ENCODE measurements around the gene TRIM22.

DNA sequence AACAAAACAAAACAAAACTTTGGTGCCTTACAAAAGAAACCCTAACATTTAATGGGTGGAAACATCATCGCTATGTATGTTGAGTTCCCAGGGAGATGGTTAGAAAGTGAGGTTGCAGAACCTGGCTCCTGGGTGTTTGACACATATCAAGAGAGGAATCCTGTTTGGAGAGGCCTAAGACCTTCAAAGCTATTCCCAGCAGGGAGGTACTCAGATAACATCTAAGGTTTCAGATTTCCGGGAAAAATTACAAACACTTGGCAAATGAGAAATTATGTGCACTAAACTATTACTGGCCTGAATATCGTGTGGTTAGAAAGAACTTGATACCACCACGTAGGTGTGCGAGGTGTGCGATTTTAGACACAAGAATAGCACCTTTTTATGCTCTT, 23.2 kb upstream of the TRIM22 start:
- TF ChIP-seq, protein P1, sequence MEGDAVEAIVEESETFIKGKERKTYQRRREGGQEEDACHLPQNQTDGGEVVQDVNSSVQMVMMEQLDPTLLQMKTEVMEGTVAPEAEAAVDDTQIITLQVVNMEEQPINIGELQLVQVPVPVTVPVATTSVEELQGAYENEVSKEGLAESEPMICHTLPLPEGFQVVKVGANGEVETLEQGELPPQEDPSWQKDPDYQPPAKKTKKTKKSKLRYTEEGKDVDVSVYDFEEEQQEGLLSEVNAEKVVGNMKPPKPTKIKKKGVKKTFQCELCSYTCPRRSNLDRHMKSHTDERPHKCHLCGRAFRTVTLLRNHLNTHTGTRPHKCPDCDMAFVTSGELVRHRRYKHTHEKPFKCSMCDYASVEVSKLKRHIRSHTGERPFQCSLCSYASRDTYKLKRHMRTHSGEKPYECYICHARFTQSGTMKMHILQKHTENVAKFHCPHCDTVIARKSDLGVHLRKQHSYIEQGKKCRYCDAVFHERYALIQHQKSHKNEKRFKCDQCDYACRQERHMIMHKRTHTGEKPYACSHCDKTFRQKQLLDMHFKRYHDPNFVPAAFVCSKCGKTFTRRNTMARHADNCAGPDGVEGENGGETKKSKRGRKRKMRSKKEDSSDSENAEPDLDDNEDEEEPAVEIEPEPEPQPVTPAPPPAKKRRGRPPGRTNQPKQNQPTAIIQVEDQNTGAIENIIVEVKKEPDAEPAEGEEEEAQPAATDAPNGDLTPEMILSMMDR (optimal IDR thresholded peaks at IDR 0.05 in 1 of 3, IDR thresholded peaks at IDR 0.05 in 1 of 3, conservative IDR thresholded peaks at IDR 0.05 in 1 of 3; ENCODE audit: extremely low read depth in 1 of 3, insufficient read depth in 2 of 3, low read length in 3 of 3): no peak
- TF ChIP-seq EZH2 (IDR thresholded peaks at IDR 0.05; ENCODE audit: low read length): no peak

All from keratinocyte (primary cell).